ENCODE data around the gene LEPROT. TPM values are rescaled to one million over a fixed set of nuclear protein-coding genes. Genes with fewer than 3 reads are reported as not detected.
"Not testable (repeated sequence)": the region's sequence is repeated elsewhere in the genome, so short reads cannot be mapped to it uniquely, and the experiment has no call there.

LEPROT gene
- total RNA-seq, 1 donor from 2014 or later = 47.3 TPM

GRCh38 chr1:65459397-65459768 is 38.9 kb downstream of the LEPROT start:
- H3K4me3 ChIP-seq (ENCODE audit: low read depth, low read length) = no peak overlapping the region
- TF ChIP-seq, protein P1, sequence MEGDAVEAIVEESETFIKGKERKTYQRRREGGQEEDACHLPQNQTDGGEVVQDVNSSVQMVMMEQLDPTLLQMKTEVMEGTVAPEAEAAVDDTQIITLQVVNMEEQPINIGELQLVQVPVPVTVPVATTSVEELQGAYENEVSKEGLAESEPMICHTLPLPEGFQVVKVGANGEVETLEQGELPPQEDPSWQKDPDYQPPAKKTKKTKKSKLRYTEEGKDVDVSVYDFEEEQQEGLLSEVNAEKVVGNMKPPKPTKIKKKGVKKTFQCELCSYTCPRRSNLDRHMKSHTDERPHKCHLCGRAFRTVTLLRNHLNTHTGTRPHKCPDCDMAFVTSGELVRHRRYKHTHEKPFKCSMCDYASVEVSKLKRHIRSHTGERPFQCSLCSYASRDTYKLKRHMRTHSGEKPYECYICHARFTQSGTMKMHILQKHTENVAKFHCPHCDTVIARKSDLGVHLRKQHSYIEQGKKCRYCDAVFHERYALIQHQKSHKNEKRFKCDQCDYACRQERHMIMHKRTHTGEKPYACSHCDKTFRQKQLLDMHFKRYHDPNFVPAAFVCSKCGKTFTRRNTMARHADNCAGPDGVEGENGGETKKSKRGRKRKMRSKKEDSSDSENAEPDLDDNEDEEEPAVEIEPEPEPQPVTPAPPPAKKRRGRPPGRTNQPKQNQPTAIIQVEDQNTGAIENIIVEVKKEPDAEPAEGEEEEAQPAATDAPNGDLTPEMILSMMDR (conservative IDR thresholded peaks at IDR 0.05; ENCODE audit: low read depth, low read length) = peak; percentile 79
- no peak for DNase-seq (ENCODE audit: low read depth)

DNA sequence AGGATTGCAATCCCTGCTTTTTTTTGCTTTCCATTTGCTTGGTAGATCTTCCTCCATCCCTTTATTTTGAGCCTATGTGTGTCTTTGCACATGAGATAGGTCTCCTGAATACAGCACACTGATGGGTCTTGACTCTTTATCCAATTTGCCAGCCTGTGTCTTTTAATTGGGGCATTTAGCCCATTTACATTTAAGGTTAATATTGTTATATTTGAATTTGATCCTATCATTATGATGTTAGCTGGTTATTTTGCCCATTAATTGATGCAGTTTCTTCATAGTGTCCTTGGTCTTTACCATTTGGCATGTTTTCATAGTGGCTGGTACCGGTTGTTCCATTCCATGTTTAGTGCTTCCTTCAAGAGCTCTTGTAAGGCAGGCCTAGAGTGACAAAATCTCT is 45.4 kb downstream of the LEPROT start:
- DNase-seq (ENCODE audit: low read depth); H3K4me3 ChIP-seq (ENCODE audit: low read depth, low read length): not testable (repeated sequence)

- peak; percentile 20 for DNase-seq (ENCODE audit: low read depth)
- TF ChIP-seq, protein P1 (conservative IDR thresholded peaks at IDR 0.05; ENCODE audit: low read depth, low read length) = no peak
- H3K4me3 ChIP-seq (ENCODE audit: low read depth, low read length) = no peak overlapping the region
Measured at GRCh38 chr1:65467536-65467935, 47.1 kb downstream of the LEPROT start.

- H3K4me3 ChIP-seq (ENCODE audit: low read depth, low read length) = no peak overlapping the region
- no peak for DNase-seq (ENCODE audit: low read depth)
- TF ChIP-seq, protein P1 (conservative IDR thresholded peaks at IDR 0.05; ENCODE audit: low read depth, low read length) = no peak
Measured at GRCh38 chr1:65469126-65469888, 48.8 kb downstream of the LEPROT start.

DNA sequence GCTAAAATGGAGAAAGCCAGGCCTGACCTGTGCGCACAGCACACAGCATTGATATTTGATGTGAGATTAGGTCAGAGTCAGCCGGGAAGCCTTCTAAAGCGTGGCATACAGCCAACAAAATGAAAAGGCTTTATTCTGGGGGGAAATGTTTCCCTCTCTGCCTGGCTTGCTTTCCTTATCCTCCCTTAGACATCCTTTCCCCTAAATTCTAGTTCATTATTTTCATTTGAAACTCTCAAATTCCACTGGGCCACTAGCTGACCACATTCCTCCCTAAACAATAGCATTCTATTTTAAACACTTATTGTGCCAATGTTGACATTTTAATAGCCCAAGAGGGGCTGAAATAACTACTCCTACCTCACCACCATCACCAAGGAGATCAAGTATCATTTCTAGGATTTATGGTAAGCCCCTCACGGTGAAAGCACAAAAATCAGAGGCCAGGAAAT is 49.4 kb downstream of the LEPROT start:
- no peak overlapping the region for H3K4me3 ChIP-seq (ENCODE audit: low read depth, low read length)
- DNase-seq (ENCODE audit: low read depth) = no peak
- TF ChIP-seq, protein P1 (conservative IDR thresholded peaks at IDR 0.05; ENCODE audit: low read depth, low read length) = no peak

DNA sequence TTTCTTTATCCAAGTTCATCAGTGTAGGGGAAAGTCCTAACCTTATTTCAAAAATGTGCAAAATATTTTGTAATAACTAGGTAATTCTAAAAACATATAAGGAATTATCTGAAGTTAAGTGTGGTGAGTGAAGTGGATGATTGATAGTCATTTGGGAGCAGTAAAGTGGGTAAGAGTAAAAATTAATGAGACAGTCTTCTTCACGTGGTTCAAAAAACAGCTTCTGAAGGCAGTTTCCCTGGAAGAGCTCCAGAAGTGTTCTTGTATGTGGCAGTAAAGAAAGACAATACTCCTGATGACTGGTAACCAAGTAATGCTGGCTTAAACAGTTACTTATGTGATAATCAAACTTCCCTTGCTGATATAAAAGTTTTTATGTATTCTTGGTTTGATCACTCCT is 50.3 kb downstream of the LEPROT start:
- peak; percentile 12 for DNase-seq (ENCODE audit: low read depth)
- TF ChIP-seq, protein P1 (conservative IDR thresholded peaks at IDR 0.05; ENCODE audit: low read depth, low read length) = no peak
- H3K4me3 ChIP-seq (ENCODE audit: low read depth, low read length) = no peak overlapping the region

DNA sequence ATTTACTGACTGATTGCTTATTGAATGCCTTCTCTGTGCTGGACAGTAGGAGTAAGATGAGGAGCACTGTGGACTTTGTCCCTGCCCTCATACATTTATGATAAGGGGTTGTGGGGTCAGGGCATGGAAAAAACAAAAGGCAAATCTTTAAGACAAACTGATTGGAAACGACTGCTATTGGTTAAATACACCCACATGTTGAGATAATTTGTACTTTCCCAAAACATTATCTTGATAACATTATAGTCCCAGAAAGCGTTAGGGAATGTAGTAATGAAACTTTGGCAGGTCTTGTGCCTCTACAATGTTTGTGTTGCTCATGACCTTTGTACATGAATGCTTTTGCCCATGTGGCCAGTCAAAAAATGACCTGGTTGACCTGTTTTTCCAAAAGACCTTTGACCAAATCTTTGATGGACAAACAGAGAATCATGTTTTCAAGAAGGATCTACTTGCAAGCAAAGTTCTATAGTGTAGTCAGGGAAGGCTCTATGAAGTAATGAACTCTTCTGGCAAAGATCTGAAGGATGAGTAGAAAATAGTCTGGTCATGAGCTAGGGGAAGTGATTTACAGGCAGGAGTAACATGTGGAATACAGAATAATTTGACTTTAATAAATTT is 50.9 kb downstream of the LEPROT start:
- no peak for DNase-seq (ENCODE audit: low read depth)
- TF ChIP-seq, protein P1 (conservative IDR thresholded peaks at IDR 0.05; ENCODE audit: low read depth, low read length) = no peak
- no peak overlapping the region for H3K4me3 ChIP-seq (ENCODE audit: low read depth, low read length)

All from epithelial cell of proximal tubule (primary cell).